HG03342 (cell line): ENCODE data around the gene ADCY4.

Experiments
- ATAC-seq: cut with Tn5 transposase; IDR thresholded peaks from one replicate; pipeline ENCODE4 v1.9.1; 2021; ENCODE audit warnings: mild to moderate bottlenecking, moderate library complexity; ENCODE audit not compliant: unreplicated experiment

ADCY4 gene

DNA sequence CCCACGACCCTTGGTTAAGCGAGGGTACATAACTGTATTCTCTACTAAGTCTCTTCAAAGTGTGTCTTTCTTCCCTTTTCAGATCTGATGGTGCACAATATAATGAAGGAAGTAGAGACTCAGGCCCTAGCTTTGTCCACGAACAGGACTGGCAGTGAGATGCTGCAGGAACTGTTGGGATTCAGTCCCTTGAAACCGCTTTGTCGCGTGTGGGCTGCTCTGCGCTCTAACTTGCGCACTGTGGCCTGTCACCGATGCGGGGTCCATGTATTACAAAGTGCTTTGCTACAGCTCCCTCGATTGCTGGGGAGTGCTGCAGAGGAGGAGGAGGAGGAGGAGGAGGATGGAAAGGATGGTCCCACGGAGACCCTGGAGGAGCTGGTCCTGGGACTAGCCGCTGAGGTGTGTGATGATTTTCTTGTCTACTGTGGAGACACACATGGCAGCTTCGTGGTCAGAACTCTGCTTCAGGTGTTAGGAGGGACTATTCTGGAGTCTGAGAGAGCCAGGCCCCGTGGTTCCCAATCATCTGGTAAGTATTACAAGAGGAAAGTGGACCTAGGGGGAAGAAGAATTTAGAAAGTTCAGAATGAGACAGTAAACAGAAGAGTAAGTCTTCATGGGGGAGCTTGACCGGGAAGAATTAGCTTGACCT, 34.4 kb downstream of the ADCY4 start:
- no peak for ATAC-seq

DNA sequence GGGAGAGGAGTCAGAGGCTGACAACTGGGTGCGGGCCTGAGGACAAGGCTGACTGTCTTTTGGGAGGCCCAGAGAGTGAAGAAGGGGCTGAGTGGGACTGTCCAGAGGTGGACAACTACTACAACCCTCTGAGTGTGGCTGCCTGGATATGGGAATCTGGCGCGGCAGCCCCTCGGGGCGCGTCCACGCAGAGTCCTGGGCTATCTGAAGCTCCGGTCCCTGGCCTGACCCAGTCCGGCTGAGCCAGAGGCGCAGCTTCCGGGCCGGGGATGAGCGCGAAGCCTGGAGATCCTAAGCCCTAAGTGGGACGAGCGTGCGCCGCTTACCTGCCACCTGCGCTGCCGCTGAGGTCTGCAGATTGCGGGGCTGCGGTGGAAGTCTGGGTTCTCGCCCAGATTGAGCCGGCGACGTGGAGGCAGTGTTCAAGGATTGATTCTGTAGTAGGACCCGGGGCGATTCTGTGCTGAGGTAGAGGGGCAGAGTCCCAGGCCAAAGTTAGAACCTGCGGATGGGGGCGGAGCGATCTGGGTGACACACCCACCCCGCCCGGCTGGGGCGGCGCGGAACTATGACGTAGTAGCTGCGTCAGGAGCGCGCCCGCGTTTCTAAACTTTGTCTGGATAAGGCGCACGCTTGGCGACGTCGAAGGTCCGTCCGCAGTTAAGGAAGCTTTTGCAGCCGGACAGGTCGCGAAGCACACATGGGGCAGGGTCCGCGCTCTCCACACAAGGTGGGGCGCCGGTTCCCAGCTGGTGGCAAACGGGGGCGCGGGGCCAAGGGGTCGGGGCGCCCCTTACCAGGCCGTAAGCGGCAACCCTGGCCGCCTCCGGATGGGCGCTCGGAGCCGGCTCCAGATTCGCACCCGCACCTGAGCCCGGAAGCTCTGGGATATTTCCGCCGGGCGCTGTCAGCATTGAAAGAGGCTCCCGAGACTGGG, 35.3 kb downstream of the ADCY4 start, which contains the start of the genes DHRS1 and NOP9:
Gene DHRS1 (minus strand): TSS at position 526 of the 937 bp plus-strand sequence. CDS start 674 bp downstream, outside the sequence.
Gene NOP9 (plus strand): TSS at position 596 of the 937 bp plus-strand sequence. CDS start 105 bp downstream, at position 701.
- peak; percentile 51 for ATAC-seq

DNA sequence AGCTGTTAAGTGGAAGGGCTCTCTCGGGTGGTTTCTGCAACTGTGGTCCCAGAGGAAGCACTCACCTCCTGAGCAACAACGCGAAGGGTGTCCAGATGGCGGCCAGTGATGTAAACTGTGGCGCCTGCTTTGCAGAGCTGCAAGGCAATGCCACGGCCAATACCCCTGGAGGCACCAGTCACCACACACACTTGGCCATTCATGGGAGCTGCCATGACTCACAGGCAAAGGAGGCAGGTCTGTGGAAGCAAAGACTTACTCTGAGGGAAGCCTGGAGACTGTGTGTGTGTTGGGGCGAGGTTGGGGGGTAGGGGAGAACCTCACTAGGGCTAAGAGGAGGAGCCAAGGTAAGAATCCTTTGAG, 36.0 kb downstream of the ADCY4 start:
- ATAC-seq: no peak

DNA sequence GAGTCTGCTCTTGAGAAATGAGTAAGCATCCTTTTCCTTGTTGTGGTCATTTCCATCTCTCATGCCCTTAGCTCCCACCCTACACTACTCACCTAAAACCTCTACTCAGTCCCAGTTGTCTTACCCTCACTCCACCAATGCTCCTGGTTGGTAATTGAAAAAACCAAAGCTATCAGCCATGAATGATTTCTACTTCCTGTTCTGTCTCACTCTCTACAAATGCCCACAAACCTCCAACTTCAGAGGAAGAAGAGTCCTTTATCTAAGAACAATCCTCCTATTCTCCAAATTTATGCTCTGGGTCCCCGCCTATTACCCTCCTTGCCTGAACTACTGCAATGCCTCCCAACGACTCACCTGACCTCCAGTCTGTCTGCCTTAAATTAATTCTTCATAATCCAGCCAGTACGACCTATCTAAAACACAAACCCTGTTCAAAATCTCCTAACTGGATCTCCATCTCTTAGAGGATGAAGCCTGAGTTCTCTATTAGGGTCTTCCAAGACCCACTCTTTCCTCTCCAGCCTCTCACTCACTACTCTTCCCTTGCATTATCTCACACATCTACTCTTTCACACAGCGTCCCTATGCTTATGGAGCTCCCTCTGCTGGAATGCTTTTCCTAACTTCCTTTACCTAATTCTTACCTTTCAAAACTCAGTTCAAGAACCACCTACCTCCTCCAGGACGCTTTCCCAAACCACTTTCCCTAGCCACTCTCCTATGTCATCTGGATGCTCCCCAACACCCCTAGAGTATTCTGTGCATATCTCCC, 37.5 kb downstream of the ADCY4 start:
- peak; percentile 22 for ATAC-seq

DNA sequence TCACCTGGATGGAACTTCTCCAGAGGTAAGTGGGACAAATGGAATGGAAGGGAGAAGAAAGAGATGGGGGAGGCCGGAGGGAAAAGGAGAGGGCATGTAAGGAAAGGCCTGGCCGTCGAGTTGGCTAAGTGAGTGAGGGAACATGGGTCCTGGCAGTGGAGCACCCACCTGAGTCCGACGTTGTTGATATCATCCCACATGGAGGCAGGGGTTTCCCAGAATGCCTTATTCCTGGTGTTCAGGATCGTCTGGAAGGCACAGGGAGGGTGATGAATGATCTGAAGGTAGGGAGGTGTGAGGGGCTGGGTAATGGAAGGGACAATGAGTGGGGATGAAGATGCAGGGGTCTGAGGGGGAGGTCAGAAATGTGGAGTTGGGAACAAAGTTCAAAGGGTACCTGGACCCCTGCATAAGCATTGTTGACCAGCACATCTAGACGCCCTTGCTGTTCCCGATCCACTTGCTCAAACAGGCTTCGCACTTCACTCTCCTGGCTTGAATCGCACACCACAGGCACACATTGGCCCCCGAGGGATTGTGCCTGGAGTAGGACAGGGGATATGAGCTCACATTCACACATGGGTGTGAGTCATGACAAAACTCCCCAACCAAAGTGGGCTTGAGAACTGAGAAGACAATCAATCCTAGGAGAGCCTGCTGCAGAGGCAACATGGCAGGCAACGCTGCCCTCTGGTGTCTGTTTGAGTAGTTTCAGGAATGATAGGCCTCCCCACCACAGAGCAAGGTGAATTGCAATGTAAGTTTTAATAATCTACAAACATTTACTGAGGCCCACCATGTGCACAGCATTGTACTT, 38.3 kb downstream of the ADCY4 start:
- ATAC-seq: peak; percentile 51

DNA sequence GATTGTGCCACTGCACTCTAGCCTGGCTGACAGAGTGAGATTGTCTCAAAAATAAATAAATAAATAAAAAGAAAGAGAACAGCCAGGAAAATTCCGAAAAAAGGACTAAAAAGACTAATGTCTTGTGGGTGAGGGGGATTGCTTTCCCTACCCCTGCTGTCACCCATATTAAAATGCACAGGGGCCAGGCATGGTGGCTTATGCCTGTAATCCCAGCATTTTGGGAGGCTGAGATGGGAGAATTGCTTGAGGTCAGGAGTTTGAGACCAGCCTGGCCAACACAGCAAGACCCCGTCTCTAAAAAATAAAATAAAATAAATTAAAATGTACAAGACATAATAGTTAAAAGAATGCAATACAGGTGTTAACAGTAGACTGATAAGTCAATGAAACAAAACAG, 41.3 kb downstream of the ADCY4 start:
- no peak for ATAC-seq

DNA sequence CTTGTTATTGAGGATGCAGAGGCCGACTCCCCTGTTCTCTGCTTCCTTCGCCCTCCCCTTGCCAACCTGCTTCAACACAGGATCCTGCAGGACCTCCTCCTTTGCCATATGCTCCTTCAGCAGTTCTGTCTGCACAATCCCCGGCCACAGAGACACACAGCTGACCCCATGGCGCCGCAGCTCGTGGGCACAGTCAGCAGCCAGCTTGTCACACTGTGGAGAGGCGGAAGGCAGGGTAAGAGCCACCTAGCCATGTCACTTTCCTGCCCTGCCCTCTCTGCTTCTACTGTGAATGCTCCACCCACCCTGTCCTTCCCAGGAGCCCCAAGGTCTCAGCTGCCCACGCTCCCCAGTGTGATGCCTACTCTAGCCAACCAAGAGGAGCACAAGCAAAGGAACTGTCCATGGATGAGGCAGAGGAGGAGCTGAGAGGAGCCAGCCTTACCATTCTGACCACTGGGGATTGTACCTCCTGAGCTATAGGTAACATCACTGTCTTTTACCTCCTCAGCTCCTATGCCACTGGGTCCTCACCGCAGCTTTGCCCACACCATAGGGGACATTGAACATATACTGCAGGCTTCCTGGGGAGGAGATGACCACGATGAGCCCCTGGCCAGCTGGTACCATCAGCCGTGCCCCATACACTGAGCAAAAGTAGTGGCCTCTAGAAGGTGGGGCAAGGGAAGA, 42.6 kb downstream of the ADCY4 start:
- no peak for ATAC-seq

DNA sequence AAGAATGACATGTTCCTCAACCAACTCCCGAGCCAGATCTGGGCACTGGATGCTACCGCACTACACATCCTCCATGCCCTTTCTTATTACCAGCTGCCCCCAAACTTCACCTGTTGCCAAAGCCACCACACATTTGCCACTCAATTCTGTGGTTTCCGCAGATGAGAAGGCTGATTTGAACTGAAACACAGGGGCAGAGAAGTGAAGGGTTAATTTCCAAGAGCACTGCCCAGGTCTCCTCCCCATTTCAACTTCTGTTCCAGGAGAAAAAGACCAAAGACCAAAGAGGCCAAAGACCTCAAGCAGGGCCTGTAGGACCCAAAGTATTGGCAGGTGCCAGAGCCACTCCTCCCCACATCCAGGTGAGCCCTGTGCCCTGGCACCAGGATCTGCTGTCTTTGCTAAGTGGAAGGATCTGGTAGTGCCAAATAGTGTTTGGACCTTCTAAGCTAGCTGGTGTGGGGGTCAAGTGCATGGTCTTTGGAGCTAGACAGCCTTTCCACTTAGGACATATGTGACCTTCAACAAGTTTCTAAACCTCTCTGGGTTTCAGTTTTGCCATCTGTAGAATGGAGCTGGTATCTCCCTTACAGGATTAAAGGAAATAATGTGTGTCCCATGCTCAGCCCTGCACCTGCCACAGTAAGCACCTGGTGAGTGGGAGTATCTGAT, 43.3 kb downstream of the ADCY4 start:
- ATAC-seq: no peak

DNA sequence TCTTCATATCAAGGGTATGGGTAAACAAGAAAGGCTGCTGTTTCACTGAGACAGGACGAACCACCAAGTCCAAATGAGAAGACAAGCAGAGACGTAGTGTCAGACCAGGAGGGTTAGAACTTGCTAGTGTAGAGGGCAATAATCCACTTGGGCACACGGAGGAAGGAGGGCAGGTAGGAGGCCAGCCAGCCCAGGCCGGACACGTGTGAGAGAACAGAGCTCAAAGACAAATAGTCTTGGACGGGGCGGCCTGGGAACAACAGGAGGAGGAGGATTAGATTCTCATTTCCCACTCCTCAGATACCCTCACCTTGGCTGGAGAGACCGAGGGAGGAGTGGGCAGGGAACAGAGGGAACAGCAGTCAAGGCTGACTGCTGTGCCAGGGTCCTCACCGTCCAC, 44.1 kb downstream of the ADCY4 start:
- ATAC-seq: no peak

DNA sequence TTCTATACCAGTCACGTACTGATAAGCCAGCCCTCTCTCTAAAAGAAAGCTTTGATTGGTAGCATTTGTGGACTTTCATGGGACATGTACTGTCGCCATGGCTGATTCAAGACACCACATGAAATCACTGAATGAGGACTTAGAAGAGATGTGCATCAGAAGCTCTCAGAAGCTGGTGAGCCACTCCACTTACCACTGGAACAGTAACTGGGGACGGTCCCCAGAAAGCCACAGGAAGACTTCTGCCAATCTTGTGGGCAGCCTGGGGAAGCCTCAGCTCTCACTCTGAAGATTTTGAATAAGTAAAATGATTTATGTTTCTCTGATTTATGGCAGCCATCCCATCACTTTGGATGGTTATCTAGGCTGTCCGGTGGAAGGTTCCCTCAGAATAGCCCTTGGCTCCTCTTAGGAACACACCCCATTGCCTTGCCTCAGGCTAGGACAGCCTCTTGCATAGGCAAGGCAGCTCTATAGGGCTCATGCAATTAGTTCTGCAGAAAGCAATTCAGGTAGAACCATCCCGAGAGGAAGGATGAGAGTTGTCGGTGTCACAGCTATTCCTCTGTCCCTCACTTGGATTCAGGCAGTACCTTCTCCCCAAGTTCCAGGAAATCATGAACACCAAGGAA, 45.1 kb downstream of the ADCY4 start:
- peak; percentile 81 for ATAC-seq

DNA sequence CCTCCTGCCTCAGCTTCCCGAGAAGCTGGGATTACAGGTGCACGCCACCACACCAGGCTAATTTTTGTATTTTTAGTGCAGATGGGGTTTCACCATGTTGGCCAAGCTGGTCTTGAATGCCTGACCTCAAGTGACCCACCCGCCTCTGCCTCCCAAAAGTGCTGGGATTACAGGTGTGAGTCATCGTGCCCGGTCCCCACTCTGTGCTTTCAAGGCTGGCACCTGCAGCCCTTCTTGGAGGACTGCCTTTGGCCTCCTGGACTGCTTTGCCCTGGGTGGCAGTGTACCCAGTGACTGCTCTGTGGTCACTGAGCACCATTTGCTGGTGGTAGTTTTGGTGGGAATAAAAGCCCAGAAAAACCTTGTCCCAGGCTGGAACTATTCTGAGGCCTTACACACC, 47.9 kb downstream of the ADCY4 start:
- ATAC-seq: no peak

DNA sequence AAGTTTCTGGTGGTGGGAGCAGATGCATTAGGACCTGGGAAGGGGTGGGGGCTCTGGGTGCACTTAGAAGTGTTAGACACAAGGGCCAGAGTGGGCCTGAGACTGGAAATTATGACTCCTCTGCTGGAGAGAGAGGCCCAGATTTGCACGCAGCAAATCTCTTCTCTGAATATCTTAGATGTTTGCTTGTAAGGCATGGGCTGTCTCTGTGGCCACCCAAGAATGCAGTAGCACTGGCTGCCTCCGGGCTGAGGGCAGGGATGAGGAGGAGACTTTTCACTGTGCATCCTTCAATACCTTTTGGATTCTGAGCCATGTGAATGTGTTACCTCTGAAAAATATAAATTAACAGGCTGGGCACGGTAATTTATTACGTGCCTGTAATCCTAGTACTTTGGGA, 49.5 kb downstream of the ADCY4 start:
- ATAC-seq: no peak

DNA sequence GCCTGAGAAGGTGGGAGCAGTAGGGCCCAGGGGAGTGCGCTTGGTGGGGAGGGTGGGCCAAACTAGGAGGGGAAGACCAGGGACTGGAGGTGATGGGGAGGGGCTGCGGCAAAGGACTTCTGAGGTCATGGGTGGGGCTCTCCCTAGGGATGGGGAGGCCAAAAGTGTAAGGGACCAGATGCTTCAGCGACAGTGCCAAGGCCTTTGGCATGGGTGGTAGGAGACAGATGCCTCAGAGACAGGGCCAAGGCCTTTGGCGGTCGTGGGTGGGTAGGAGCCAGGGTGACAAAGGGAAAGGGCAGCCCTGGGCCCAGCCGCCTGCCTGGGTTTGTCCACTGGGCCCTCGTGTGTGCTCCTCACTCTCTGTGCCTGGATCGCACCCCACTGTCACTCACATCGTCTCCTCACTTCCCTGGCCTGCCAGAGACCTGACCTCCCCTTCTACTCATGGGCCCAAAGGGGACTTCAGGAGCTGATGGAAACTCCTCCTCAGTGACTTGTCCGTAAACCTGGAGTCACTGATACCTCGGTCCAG, 50.3 kb downstream of the ADCY4 start:
- ATAC-seq: no peak

DNA sequence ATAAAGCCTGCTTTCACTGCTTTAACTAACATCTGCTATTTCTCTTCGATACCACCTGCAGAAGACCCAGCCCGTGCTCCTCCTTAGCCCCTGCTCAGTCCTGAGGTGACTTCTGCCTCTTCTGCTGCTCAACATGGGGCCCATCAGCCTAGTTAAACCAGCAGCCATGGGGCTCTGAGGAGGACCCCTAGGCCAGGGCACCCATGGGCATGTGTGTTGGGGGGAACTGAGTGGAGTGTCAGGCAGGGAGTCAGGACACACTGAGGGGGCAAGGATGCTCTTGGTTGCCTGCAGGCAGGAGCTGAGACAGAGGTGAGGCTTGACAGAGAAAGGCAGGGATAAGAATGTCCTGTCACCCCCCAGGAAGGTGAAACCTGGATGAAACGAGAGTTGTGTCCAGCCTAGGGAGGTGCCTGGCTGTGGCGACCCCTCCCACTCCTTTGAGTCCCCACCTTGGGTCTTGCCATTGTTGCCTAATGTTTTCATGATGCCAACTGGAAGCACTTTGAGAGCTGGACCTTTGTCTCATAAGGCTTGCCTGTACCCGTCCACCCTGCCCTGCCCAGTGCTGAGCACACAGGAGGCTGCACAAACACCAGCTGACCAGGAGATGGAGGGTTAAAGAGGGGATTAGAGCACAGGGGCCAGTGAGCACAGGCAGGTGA, 50.9 kb downstream of the ADCY4 start:
- ATAC-seq: no peak

DNA sequence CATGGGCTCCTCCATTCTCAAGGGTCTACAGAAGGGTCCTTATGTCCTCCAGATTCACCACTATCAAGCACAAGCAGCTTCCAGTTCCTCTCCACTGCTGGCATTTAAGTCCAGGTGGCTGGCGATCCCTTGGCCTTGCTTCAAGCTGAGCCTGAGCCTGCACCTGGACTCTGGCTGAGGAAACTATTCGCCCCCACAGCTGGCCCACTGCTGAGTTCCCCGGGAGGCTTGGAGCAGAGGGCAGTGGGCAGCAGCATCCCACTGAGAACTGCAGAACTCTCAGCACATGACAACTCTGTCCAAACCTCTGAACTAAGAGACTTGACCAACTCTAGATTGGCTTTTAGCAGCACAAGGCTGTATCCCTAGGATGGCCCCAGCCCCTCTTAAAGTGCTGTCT, 52.1 kb downstream of the ADCY4 start:
- no peak for ATAC-seq

DNA sequence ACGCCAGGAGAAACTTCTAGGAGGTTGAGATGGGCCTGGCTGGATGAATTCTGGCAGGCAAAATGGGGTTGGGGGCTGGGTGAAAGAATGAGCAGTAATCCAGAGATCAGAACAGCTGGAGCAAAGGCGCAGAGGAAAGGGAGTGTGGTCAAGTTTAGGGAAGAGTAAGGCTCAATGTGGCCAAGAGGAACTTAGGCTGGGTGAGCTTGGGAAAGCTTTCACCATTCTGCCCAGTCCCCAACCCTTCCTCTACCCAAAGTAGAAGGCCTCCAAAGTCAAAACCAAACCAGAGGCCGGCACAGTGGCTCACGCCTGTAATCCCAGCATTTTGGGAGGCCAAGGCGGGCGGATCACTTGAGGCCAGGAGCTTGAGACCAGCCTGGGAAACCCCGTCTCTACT, 53.2 kb downstream of the ADCY4 start:
- no peak for ATAC-seq

DNA sequence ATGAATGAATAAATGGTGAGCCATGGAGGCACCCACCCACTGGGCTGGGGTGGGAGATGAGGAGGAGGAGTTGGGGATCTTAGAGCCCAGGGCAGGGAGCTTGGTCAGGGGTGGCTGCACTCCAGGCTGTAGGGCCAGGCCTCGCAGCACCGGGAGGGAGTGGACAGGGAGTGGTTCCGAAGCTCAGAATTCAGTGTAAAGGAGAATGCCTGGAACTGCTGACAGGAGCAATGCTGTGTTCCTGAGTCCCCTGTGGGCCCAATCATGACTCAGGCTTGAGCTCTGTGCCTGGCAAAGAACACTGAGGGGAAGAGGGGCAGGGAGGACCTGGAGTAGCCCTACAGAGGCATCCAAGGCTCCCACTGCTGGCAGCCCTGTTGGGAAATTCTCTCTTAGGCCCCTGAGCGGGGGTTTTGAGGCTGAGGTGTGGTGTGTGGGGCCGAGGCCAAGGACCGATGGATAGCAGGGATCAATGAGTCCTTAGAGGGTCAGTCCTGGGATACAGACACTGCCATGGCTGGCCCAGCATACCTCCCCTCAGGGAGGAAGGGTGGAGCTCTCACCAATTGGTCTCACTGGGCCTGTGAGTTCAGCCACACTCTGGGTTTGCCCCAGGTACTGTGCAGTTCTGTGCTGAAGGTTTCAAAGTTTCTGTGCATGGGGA, 53.9 kb downstream of the ADCY4 start:
- no peak for ATAC-seq
